ENCODE results near the gene CFDP1.

DNA sequence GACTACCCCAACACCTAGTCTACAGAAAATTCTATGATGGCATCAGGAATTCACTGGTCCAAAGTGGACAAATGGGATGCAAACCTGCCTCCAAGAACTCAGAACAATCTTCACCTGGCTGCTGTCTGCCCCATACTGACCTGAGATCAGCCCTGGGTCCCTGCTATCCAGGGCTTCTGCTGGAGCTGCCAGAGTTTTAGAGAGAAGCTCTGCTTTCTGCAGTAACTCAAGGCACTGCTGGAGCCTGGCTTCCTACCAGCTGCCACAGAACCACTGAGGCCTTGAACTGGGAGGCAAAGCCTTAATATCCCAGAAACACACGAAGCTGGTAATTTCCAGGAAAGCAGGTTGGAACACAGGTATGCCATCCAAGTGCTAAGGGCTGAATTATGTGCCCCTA, 23.7 kb upstream of the CFDP1 start:
- TF ChIP-seq, protein P1, sequence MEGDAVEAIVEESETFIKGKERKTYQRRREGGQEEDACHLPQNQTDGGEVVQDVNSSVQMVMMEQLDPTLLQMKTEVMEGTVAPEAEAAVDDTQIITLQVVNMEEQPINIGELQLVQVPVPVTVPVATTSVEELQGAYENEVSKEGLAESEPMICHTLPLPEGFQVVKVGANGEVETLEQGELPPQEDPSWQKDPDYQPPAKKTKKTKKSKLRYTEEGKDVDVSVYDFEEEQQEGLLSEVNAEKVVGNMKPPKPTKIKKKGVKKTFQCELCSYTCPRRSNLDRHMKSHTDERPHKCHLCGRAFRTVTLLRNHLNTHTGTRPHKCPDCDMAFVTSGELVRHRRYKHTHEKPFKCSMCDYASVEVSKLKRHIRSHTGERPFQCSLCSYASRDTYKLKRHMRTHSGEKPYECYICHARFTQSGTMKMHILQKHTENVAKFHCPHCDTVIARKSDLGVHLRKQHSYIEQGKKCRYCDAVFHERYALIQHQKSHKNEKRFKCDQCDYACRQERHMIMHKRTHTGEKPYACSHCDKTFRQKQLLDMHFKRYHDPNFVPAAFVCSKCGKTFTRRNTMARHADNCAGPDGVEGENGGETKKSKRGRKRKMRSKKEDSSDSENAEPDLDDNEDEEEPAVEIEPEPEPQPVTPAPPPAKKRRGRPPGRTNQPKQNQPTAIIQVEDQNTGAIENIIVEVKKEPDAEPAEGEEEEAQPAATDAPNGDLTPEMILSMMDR (IDR thresholded peaks at IDR 0.05), result no peak
- TF ChIP-seq EP300 (IDR thresholded peaks at IDR 0.05), result no peak

Data from suprapubic skin (tissue), 3 donors.